HepG2 (cell line): ENCODE measurements around the gene ODAD4. TPM values are rescaled to one million over a fixed set of nuclear protein-coding genes. Genes with fewer than 3 reads are reported as not detected.

Source experiments
- ATF3 ChIP-seq: sonication (generic); formaldehyde crosslinking; IDR thresholded peaks from 2 replicates; pipeline ENCODE4 v1.4.0; 2020; ENCODE audit warnings: missing genetic modification reagents
- ATF6 ChIP-seq: sonication (generic); formaldehyde crosslinking; conservative IDR thresholded peaks from 2 replicates; pipeline ENCODE4 v1.4.0; 2020; ENCODE audit warnings: missing genetic modification reagents
- ATRX ChIP-seq: sonication (generic); formaldehyde crosslinking; IDR thresholded peaks from 2 replicates; pipeline ENCODE4 v1.4.0; 2020; ENCODE audit warnings: missing genetic modification reagents, borderline replicate concordance
- BCLAF1 ChIP-seq: fragments of 450-650 bp; IDR thresholded peaks from 2 replicates; pipeline ENCODE4 v1.6.1; 2017; ENCODE audit warnings: mild to moderate bottlenecking
- KIAA2018 ChIP-seq: sonication (generic); formaldehyde crosslinking; IDR thresholded peaks from 2 replicates; pipeline ENCODE4 v1.5.0; 2020; ENCODE audit warnings: mild to moderate bottlenecking, missing genetic modification reagents, borderline replicate concordance
- MEIS2 ChIP-seq: sonication (generic); formaldehyde crosslinking; IDR thresholded peaks from 2 replicates; pipeline ENCODE4 v1.9.0; 2021; ENCODE audit warnings: mild to moderate bottlenecking, missing genetic modification reagents
- NR2C2 ChIP-seq: sonication (generic); formaldehyde crosslinking; IDR thresholded peaks from 2 replicates; pipeline ENCODE4 v1.4.0; 2020; ENCODE audit warnings: missing genetic modification reagents, mild to moderate bottlenecking, moderate library complexity, borderline replicate concordance
- NR2F2 ChIP-seq: IDR thresholded peaks from 2 replicates; pipeline ENCODE4 v1.6.1; 2012; ENCODE audit warnings: low read depth, inconsistent platforms, borderline replicate concordance
- SKIL ChIP-seq: sonication (generic); formaldehyde crosslinking; IDR thresholded peaks from 2 replicates; pipeline ENCODE4 v1.8.0; 2022; ENCODE audit warnings: missing genetic modification reagents, mild to moderate bottlenecking, moderate library complexity, borderline replicate concordance
- ZNF274 ChIP-seq: sonication (generic); formaldehyde crosslinking; IDR thresholded peaks from 2 replicates; pipeline ENCODE4 v1.5.1; 2020; ENCODE audit warnings: mild to moderate bottlenecking, missing genetic modification reagents
- ZNF282 ChIP-seq: fragments of 450-650 bp; IDR thresholded peaks from 2 replicates; pipeline ENCODE4 v1.6.1; 2018; ENCODE audit not compliant: partially characterized antibody
- ZNF329 ChIP-seq: sonication (generic); formaldehyde crosslinking; IDR thresholded peaks from 2 replicates; pipeline ENCODE4 v1.9.0; 2021; ENCODE audit warnings: low read depth, mild to moderate bottlenecking, missing genetic modification reagents
- ZNF577 ChIP-seq: sonication (generic); formaldehyde crosslinking; IDR thresholded peaks from 2 replicates; pipeline ENCODE4 v1.4.0; 2020; ENCODE audit warnings: mild to moderate bottlenecking, low read depth, missing genetic modification reagents, borderline replicate concordance
- polyA plus RNA-seq, 8 experiments: library from polyadenylated mRNA; depleted of rRNA in 3 of 8; stranded (reverse) in 7 of 8; unstranded in 1 of 8; fragments of >200 nt; fragmentation: Illumina TruSeq in 4 of 8; extraction: Trizol in 4 of 8; gene quantifications; 2 replicates each; pipeline versions ENCODE4 v1.2.1 to v1.2.3, GENCODE V29; 2011 to 2016; ENCODE audit warnings: low read depth in 4 of 8, missing spikeins in 1 of 8, mixed read lengths in 1 of 8; ENCODE audit not compliant: insufficient read depth in 1 of 8
- total RNA-seq, 5 experiments: library from RNA; depleted of rRNA; stranded (reverse); fragments of >200 nt; fragmentation: Illumina TruSeq; extraction: Trizol; gene quantifications; 2 replicates each; pipeline ENCODE4 v1.2.3, GENCODE V29; 2016; ENCODE audit warnings: low read depth in 1 of 5

The ODAD4 gene
- total and polyA plus RNA-seq, 2 of the 13 experiments (the other 11 are each of a cell fraction or from before 2014, with no cell fraction given) = 0.48 to 0.53 TPM

- TF ChIP-seq BCLAF1 = no peak
- peak; percentile 58; the same call in 1 of the 2 replicates for TF ChIP-seq ATF3 (CRISPR knock-in tag)
- no peak for TF ChIP-seq NR2F2
- no peak for TF ChIP-seq ZNF274 (CRISPR knock-in tag)
- no peak for TF ChIP-seq ZNF329 (CRISPR knock-in tag)
- no peak for TF ChIP-seq ATRX (CRISPR knock-in tag)
- no peak for TF ChIP-seq SKIL (CRISPR knock-in tag)
- no peak for TF ChIP-seq ATF6 (CRISPR knock-in tag)
- TF ChIP-seq ZNF282 = no peak
- no peak for TF ChIP-seq ZNF577 (CRISPR knock-in tag)
- TF ChIP-seq NR2C2 = peak; percentile 42; the same call in 1 of the 2 replicates
- no peak for TF ChIP-seq KIAA2018
- no peak for TF ChIP-seq MEIS2 (CRISPR knock-in tag)
Measured at GRCh38 chr17:41888332-41888965, 42.0 kb upstream of the ODAD4 start (continued).
